GM12873 (cell line): ENCODE measurements around the gene PERP.

Source experiments
- TF ChIP-seq, protein P1 (sequence below): IDR thresholded peaks from 2 replicates; pipeline ENCODE4 v1.5.1; 2012; ENCODE audit warnings: low read depth, mild to moderate bottlenecking, moderate library complexity, low read length, control low read depth; ENCODE audit not compliant: insufficient read depth; ENCODE audit errors: missing control alignments

PERP gene

DNA sequence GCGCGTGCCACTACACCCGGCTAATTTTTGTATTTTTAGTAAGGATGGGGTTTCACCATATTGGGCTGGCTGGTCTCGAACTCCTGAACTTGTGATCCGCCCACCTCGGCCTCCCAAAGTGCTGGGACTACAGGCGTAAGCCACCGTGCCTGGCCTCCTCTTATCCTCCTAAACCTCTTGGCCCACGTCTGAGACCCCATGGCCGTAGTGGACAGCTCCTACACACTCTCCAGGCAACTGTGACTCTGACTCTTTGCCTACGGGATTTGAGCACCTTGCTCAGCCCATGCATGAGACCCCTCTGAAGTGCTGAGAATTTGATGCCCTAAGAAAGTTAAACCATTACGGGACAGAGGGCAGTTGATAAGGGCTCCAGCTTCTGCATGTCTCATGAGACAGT, 25.0 kb downstream of the PERP start:
- TF ChIP-seq, protein P1, sequence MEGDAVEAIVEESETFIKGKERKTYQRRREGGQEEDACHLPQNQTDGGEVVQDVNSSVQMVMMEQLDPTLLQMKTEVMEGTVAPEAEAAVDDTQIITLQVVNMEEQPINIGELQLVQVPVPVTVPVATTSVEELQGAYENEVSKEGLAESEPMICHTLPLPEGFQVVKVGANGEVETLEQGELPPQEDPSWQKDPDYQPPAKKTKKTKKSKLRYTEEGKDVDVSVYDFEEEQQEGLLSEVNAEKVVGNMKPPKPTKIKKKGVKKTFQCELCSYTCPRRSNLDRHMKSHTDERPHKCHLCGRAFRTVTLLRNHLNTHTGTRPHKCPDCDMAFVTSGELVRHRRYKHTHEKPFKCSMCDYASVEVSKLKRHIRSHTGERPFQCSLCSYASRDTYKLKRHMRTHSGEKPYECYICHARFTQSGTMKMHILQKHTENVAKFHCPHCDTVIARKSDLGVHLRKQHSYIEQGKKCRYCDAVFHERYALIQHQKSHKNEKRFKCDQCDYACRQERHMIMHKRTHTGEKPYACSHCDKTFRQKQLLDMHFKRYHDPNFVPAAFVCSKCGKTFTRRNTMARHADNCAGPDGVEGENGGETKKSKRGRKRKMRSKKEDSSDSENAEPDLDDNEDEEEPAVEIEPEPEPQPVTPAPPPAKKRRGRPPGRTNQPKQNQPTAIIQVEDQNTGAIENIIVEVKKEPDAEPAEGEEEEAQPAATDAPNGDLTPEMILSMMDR: no peak

DNA sequence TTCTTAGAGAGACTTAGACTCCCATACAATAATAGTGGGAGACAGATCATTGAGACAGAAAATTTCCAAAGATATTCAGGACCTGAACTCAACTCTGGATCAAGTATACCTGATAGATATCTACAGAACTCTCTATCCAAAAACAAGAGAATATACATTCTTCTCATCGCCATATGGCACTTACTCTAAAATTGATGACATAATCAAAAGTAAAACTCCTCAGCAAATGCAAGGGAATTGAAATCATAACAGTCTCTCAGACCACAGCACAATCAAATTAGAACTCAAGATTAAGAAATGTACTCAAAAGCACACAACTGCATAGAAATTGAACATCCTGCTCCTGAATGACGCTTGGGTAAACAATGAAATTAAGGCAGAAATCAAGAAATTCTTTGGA, 28.7 kb downstream of the PERP start:
- TF ChIP-seq, protein P1: no peak

DNA sequence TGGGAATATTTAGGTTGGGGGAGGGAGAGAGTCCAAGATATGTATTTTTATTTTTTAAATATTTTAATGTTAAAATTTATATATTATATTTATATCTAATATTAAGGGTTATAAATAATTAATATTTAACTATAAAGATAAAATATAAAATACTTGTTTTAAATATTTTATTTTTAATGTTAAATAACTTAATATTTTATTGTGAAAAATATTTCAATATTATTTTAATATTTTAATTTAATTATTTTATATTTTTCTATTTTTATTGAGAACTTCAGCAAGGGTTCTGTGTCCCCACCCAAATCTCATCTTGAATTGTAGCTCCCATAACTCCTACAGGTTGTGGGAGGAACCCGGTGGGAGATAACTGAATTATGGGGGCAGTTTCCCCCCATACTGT, 34.0 kb downstream of the PERP start:
- TF ChIP-seq, protein P1: no peak

- TF ChIP-seq, protein P1: no peak
These were observed 43.5 kb downstream of the PERP start for GRCh38 chr6:138063726-138064125.

DNA sequence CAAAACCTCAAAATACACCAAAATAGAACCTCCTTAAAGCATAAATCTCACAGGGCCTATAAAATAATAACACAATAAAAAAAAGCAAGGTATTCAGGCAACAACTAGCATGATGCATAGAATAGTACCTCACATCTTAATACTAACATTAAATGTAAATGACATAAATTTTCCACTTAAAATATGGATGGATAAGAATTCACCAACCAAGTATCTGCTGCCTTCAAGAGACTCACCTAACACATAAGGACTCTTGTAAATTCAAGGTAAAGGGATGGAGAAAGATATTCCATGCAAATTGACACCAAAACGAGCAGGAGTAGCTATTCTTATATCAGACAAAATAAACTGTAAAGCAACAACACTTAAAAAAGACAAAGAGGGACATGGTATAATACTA, 52.2 kb downstream of the PERP start:
- TF ChIP-seq, protein P1: no peak

- TF ChIP-seq, protein P1: no peak
These were observed 54.4 kb downstream of the PERP start for GRCh38 chr6:138052783-138053182.

GRCh38 chr6:138044972-138045371, 62.2 kb downstream of the PERP start:
- TF ChIP-seq, protein P1: no peak
